Stimulated activated CD8-positive, alpha-beta memory T cell treated with anti-CD3 and anti-CD28 coated beads, Interleukin-15, amount 100 ng/mL, for 4 hours (primary cell): Measurements from ENCODE around the gene FNBP1L.

Experiments used
- DNase-seq, 2 donors: peaks; one replicate each; pipeline ENCODE4 v3.0.0-alpha.2; 2020; ENCODE audit warnings: low read depth in 2 of 2

The FNBP1L gene

GRCh38 chr1:93489756-93490155 is 41.8 kb downstream of the FNBP1L start:
- DNase-seq: no peak

GRCh38 chr1:93490357-93490756 is 42.4 kb downstream of the FNBP1L start:
- DNase-seq: no peak

GRCh38 chr1:93495911-93496310 is 48.0 kb downstream of the FNBP1L start:
- no peak for DNase-seq

- no peak for DNase-seq
These were observed 48.6 kb downstream of the FNBP1L start for GRCh38 chr1:93496520-93496919.

GRCh38 chr1:93499075-93499474 is 51.2 kb downstream of the FNBP1L start:
- DNase-seq: no peak

- DNase-seq: no peak
These were observed 51.6 kb downstream of the FNBP1L start for GRCh38 chr1:93499533-93499932.

- DNase-seq: no peak
These were observed 52.4 kb downstream of the FNBP1L start for GRCh38 chr1:93500275-93500674.

- DNase-seq: no peak
These were observed 53.5 kb downstream of the FNBP1L start for GRCh38 chr1:93501399-93501798.

GRCh38 chr1:93501829-93502369 is 54.0 kb downstream of the FNBP1L start:
- DNase-seq: no peak

- no peak for DNase-seq
These were observed 54.7 kb downstream of the FNBP1L start for GRCh38 chr1:93502571-93502970.

- no peak for DNase-seq
These were observed 55.2 kb downstream of the FNBP1L start for GRCh38 chr1:93503163-93503562.

GRCh38 chr1:93503816-93504215 is 55.9 kb downstream of the FNBP1L start:
- no peak for DNase-seq

GRCh38 chr1:93504247-93505033 is 56.5 kb downstream of the FNBP1L start:
- no peak for DNase-seq

- DNase-seq: no peak
These were observed 58.2 kb downstream of the FNBP1L start for GRCh38 chr1:93506126-93506525.

GRCh38 chr1:93516164-93516563 is 68.2 kb downstream of the FNBP1L start:
- DNase-seq: no peak

- no peak for DNase-seq
These were observed 70.6 kb downstream of the FNBP1L start for GRCh38 chr1:93518516-93518915.

GRCh38 chr1:93519199-93519829 is 71.4 kb downstream of the FNBP1L start:
- no peak for DNase-seq

GRCh38 chr1:93521618-93522017 is 73.7 kb downstream of the FNBP1L start:
- no peak for DNase-seq

GRCh38 chr1:93522721-93523120 is 74.8 kb downstream of the FNBP1L start:
- DNase-seq: no peak

- no peak for DNase-seq
These were observed 77.5 kb downstream of the FNBP1L start for GRCh38 chr1:93525431-93525830.

GRCh38 chr1:93526431-93526830 is 78.5 kb downstream of the FNBP1L start:
- DNase-seq: no peak

- no peak for DNase-seq
These were observed 80.5 kb downstream of the FNBP1L start for GRCh38 chr1:93528412-93528811.

- no peak for DNase-seq
These were observed 83.3 kb downstream of the FNBP1L start for GRCh38 chr1:93531193-93531592.
